Measurements from ENCODE around the gene CDK5RAP3.

Gene CDK5RAP3

DNA sequence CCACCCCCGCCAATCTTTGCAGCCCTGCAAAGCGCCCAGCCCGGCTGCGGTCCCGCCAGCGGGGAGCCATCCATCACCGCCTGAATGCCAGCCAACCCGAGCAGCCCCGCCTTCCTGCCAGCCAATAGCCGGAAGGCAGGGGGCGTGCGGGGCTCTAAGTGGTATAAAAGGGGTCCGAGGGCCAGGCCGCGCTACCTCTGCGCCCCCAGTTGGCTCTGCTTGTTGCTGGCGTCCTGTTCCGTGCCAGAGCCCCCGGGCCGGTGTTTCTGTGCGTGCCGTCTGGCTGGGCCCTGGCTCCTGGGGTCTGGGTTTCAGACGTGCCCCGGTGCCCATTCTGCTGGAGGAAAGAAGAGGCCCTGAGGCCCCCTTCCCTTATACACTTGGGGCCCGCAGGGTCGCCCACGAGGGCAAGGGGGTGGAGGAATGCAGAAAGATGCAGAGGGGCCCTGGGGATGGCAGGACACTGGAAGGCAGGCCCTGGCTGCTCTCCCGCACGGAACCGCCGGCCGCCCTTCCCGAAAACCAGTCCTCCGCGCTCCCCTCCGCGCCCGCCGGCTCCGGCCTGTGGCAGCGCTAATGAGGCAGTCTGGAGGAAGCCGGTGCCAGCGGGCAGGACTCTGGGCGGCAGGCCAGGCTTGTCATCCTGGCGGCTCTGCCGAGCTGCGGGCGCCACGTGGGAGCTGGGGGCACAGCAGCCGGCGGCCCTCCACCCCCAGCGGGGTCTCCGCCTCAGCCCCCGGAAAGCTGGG, 52.7 kb downstream of the CDK5RAP3 start:
- no peaks in the 10 kb centered on the region for H3K9me3 ChIP-seq (ENCODE audit: control insufficient read depth, insufficient read depth, low read length)
- H3K9ac ChIP-seq (ENCODE audit: low read depth, low read length) = no peak overlapping the region
- no peaks in the 10 kb centered on the region for H3K36me3 ChIP-seq (ENCODE audit: control insufficient read depth, insufficient read depth, low read length)
- peaks cover 19% of the 10 kb centered on the region for H3K4me1 ChIP-seq (ENCODE audit: control insufficient read depth, insufficient read depth, low read length)
- H3K4me3 ChIP-seq (ENCODE audit: low read depth, low read length) = peak overlapping the region; percentile 56
- H3K27me3 ChIP-seq (ENCODE audit: control insufficient read depth, insufficient read depth, low read length) = peaks cover 27% of the 10 kb centered on the region

DNA sequence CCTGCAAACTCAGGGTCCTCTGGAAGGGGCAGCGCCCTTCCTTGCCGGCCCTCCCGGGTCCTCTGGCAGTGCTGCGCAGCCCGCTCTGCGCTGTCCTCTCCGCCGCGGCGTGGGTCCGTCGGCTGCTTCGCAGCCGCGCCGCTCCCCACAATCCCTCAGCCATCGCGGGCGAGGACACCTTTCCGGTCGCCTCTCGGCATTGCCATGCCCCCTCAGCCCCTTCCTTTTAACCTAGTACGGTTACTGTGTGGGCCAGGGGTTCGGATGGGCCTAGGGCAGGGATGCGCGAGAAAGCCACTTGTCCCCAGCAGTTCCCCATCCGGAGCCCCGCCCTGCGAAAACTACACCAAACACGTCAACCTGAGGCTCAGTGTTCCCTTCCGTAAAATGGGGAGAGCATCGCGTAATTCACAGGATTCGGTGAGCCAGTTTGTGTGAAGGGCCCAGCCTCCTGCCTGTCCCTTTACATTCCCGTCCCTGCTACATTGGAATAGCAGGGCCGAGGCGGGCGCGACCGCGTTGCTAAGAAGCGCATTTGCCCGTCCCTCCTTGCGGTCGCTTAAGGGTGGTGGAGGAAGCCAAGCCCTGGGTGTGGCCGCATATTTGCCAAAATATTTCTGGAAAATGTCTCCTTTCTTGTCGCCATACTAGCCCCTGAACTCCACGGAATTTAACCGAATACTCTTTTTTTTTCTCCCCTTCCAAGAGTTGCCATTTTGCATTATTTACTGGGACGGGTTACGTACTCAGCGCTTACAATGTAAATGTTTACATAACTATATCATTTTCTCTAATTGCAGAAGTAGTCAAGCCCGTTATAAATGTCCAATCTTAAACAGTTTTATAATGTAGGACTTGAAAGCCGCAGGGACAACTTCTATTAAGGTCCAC, 53.5 kb downstream of the CDK5RAP3 start:
- H3K9me3 ChIP-seq (ENCODE audit: control insufficient read depth, insufficient read depth, low read length) = no peaks in the 10 kb centered on the region
- peak overlapping the region; percentile 56 for H3K4me3 ChIP-seq (ENCODE audit: low read depth, low read length)
- peaks cover 27% of the 10 kb centered on the region for H3K27me3 ChIP-seq (ENCODE audit: control insufficient read depth, insufficient read depth, low read length)
- H3K4me1 ChIP-seq (ENCODE audit: control insufficient read depth, insufficient read depth, low read length) = peaks cover 19% of the 10 kb centered on the region
- H3K9ac ChIP-seq (ENCODE audit: low read depth, low read length) = no peak overlapping the region
- no peaks in the 10 kb centered on the region for H3K36me3 ChIP-seq (ENCODE audit: control insufficient read depth, insufficient read depth, low read length)

GRCh38 chr17:48025040-48025903, 54.4 kb downstream of the CDK5RAP3 start:
- Histone ChIP-seq H3K9ac (ENCODE audit: low read depth, low read length) (no peak overlapping the region), H3K4me1 (ENCODE audit: control insufficient read depth, insufficient read depth, low read length) (peaks cover 19% of the 10 kb centered on the region), H3K27me3 (ENCODE audit: control insufficient read depth, insufficient read depth, low read length) (peaks cover 27% of the 10 kb centered on the region), H3K4me3 (ENCODE audit: low read depth, low read length) (peak overlapping the region; percentile 95), H3K36me3 (ENCODE audit: control insufficient read depth, insufficient read depth, low read length) (no peaks in the 10 kb centered on the region), H3K9me3 (ENCODE audit: control insufficient read depth, insufficient read depth, low read length) (no peaks in the 10 kb centered on the region)

GRCh38 chr17:48025904-48026501, 55.1 kb downstream of the CDK5RAP3 start:
- H3K4me3 ChIP-seq (ENCODE audit: low read depth, low read length) = peak overlapping the region; percentile 95
- no peak overlapping the region for H3K9ac ChIP-seq (ENCODE audit: low read depth, low read length)
- H3K27me3 ChIP-seq (ENCODE audit: control insufficient read depth, insufficient read depth, low read length) = peaks cover 27% of the 10 kb centered on the region

DNA sequence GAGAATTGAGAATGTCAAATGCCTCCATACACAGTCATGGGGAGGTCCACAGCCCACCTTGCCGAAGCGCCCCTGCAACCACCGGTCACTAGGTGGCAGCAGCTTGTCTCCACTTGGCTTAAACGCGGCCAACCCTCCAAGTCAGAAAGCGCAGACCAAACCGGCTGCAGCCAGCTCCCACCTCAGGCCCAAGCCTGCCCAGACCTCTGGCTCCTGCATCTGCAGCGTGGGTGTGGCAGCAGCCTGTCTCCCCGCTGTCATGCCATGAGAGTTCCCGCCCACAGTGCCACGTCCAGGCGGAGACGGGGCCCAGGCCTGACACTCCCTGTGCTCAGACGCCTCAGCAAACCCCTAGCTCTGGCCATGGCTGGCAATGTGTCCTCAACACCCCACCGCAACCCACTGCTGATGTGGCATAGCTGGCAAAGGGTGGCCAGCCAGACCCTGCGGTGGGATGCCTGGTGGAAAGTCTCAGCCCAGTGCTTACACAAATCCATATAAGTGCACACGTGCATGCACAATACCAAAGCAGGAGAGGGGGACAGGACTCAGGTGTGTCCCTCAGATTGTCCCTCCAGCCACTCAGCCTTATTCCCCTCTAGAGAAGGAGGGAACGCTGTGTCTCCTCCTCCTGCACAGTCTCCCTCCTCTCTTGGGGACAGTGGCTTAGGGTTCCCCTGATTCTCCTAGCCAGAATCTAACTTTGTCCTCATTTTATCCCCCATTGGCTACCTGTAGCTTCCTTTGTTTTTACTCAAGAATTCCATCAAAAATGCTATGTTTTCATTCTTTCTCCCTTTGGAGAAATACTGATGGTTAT, 55.8 kb downstream of the CDK5RAP3 start:
- Histone ChIP-seq H3K27me3 (ENCODE audit: control insufficient read depth, insufficient read depth, low read length) (peaks cover 27% of the 10 kb centered on the region), H3K9ac (ENCODE audit: low read depth, low read length) (peak overlapping the region; percentile 47), H3K4me3 (ENCODE audit: low read depth, low read length) (peak overlapping the region; percentile 95), H3K36me3 (ENCODE audit: control insufficient read depth, insufficient read depth, low read length) (no peaks in the 10 kb centered on the region), H3K9me3 (ENCODE audit: control insufficient read depth, insufficient read depth, low read length) (no peaks in the 10 kb centered on the region), H3K4me1 (ENCODE audit: control insufficient read depth, insufficient read depth, low read length) (peaks cover 19% of the 10 kb centered on the region)

More at GRCh38 chr17:48025904-48026501, 55.1 kb downstream of the CDK5RAP3 start:
- H3K36me3 ChIP-seq (ENCODE audit: control insufficient read depth, insufficient read depth, low read length) = no peaks in the 10 kb centered on the region
- H3K9me3 ChIP-seq (ENCODE audit: control insufficient read depth, insufficient read depth, low read length) = no peaks in the 10 kb centered on the region
- H3K4me1 ChIP-seq (ENCODE audit: control insufficient read depth, insufficient read depth, low read length) = peaks cover 19% of the 10 kb centered on the region

- H3K9me3 ChIP-seq (ENCODE audit: control insufficient read depth, insufficient read depth, low read length) = no peaks in the 10 kb centered on the region
- H3K27me3 ChIP-seq (ENCODE audit: control insufficient read depth, insufficient read depth, low read length) = peaks cover 27% of the 10 kb centered on the region
- H3K4me3 ChIP-seq (ENCODE audit: low read depth, low read length) = no peak overlapping the region
- peaks cover 19% of the 10 kb centered on the region for H3K4me1 ChIP-seq (ENCODE audit: control insufficient read depth, insufficient read depth, low read length)
- no peaks in the 10 kb centered on the region for H3K36me3 ChIP-seq (ENCODE audit: control insufficient read depth, insufficient read depth, low read length)
- H3K9ac ChIP-seq (ENCODE audit: low read depth, low read length) = peak overlapping the region; percentile 4
Measured at GRCh38 chr17:48027322-48027981, 56.5 kb downstream of the CDK5RAP3 start.

GRCh38 chr17:48028736-48029135, 57.8 kb downstream of the CDK5RAP3 start:
- H3K27me3 ChIP-seq (ENCODE audit: control insufficient read depth, insufficient read depth, low read length) = peaks cover 27% of the 10 kb centered on the region
- H3K9me3 ChIP-seq (ENCODE audit: control insufficient read depth, insufficient read depth, low read length) = no peaks in the 10 kb centered on the region
- no peak overlapping the region for H3K4me3 ChIP-seq (ENCODE audit: low read depth, low read length)
- H3K4me1 ChIP-seq (ENCODE audit: control insufficient read depth, insufficient read depth, low read length) = peaks cover 15% of the 10 kb centered on the region
- no peaks in the 10 kb centered on the region for H3K36me3 ChIP-seq (ENCODE audit: control insufficient read depth, insufficient read depth, low read length)
- H3K9ac ChIP-seq (ENCODE audit: low read depth, low read length) = no peak overlapping the region

GRCh38 chr17:48030531-48030930, 59.6 kb downstream of the CDK5RAP3 start:
- Histone ChIP-seq H3K9me3 (ENCODE audit: control insufficient read depth, insufficient read depth, low read length) (no peaks in the 10 kb centered on the region), H3K36me3 (ENCODE audit: control insufficient read depth, insufficient read depth, low read length) (no peaks in the 10 kb centered on the region), H3K4me1 (ENCODE audit: control insufficient read depth, insufficient read depth, low read length) (peaks cover 11% of the 10 kb centered on the region), H3K27me3 (ENCODE audit: control insufficient read depth, insufficient read depth, low read length) (peaks cover 14% of the 10 kb centered on the region), H3K9ac (ENCODE audit: low read depth, low read length) (no peak overlapping the region), H3K4me3 (ENCODE audit: low read depth, low read length) (no peak overlapping the region)
